Measurements from ENCODE around the gene LTB.

The LTB gene

DNA sequence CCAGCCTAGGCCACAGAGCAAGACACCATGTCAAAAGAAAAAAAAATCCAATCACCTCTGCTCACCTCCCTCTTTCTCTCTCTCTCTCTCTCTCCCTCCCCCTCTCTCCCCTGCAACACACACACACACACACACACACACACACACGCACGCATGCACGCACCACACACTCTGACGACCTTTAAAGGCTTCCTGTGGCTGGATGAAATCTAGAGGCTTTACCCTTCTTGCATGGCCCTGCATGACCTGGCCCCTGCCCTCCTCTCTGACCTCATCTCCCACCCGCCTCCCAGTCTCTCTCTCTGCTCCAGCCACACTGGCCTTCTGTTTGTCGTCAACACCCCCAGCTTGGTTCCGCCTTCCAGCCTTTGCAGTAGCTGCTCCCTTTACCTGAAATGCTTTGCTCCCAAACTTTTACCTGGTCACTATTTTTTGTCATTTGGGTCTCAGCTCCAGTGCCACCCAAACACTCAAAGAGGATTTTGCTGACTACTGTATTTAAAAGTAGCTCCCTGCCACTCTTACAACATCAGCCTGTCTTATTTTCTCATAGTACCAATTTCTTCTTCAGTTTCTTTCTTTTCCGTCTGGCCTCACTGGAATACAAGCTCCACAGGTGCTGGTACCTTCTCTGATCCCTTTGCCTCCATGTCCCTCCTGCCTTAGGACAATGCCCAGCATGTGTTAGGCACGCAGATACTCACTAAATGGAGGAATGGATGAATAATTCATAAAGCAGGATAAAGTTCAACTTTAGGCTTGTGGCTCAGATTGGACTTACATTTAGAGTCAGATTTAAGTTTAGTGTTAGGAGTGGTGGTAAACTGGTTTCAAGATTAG lies 14.5 kb downstream of the LTB start:
- H3K27ac ChIP-seq, result no peak overlapping the region
- TF ChIP-seq ZFX (IDR thresholded peaks at IDR 0.05), result no peak
- TF ChIP-seq, protein P1, sequence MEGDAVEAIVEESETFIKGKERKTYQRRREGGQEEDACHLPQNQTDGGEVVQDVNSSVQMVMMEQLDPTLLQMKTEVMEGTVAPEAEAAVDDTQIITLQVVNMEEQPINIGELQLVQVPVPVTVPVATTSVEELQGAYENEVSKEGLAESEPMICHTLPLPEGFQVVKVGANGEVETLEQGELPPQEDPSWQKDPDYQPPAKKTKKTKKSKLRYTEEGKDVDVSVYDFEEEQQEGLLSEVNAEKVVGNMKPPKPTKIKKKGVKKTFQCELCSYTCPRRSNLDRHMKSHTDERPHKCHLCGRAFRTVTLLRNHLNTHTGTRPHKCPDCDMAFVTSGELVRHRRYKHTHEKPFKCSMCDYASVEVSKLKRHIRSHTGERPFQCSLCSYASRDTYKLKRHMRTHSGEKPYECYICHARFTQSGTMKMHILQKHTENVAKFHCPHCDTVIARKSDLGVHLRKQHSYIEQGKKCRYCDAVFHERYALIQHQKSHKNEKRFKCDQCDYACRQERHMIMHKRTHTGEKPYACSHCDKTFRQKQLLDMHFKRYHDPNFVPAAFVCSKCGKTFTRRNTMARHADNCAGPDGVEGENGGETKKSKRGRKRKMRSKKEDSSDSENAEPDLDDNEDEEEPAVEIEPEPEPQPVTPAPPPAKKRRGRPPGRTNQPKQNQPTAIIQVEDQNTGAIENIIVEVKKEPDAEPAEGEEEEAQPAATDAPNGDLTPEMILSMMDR (conservative IDR thresholded peaks at IDR 0.05), result no peak

DNA sequence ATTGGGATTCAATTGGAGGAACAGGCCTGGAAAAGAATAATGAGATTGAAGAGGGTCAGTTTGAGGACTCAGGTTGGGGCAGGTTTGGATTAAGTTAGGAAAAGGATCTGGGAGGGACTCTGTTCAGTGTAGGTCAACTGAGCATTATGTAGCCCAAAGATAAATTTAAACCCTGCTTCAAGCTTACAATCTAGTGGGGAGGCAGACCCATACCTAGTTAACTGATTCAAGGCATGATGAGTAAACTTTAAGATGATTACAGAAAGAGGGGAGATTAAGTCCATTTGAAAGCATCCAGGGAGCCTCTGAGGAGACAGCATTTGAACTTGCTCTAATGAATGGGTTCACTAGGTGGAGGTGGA lies 21.5 kb downstream of the LTB start:
- TF ChIP-seq, protein P1 (conservative IDR thresholded peaks at IDR 0.05), result no peak
- TF ChIP-seq ZFX (IDR thresholded peaks at IDR 0.05), result no peak
- H3K27ac ChIP-seq, result no peak overlapping the region

DNA sequence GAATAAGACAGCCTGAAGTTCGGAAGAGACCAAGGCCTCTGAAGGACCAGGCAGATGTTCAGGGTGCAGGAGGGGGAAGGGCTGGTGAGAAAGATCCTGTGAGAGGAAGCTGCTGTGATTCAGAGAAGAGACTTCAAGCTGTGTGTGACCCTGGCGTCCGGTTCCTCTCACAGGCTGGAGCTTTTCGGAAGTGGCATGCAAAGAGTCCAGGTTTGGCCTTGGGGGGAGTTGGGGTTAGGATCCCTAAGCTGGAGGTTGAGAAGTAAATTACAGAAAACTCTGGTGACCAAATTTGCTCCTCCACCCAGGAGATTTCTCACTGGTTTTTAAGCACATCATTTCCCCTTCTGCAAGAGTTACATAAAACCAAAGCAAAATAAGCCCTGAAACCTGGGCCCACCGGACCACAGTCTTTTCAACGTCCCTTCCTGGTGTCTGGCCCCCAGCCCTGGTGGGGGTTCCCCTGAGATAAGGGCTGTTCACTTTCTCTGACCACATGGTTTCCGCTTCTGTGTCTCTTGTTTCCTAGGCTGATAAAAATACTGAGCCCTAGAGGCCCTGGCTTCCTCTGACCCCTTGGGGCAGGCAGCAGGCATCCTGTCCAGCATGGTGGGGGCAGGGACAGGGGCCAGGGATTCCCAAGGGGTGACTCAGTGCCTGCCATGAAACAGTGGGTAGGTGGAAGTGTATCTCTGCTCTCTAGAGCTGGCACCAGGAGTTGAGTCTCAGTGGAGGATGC lies 22.1 kb downstream of the LTB start:
- TF ChIP-seq, protein P1 (conservative IDR thresholded peaks at IDR 0.05), result no peak
- no peak for TF ChIP-seq ZFX (IDR thresholded peaks at IDR 0.05)
- H3K27ac ChIP-seq, result no peak overlapping the region

DNA sequence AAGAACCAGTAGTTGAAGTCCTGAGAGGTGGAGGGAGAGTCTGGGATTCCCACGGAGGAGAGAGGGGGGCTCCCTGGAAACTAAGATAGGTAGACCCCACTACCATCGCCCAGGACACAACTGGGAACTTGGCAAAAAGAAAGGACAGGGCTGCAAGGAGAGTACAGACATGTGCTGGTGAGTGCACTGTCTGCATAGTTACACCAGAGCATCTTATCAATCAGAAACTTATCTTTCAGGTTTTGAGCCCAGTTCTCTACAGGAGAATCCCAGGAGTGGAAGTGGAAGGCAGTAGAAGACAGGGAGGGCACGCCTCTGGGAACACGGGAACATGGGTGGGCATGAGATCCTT lies 22.6 kb downstream of the LTB start:
- TF ChIP-seq ZFX (IDR thresholded peaks at IDR 0.05), result no peak
- TF ChIP-seq, protein P1 (conservative IDR thresholded peaks at IDR 0.05), result no peak
- no peak overlapping the region for H3K27ac ChIP-seq

DNA sequence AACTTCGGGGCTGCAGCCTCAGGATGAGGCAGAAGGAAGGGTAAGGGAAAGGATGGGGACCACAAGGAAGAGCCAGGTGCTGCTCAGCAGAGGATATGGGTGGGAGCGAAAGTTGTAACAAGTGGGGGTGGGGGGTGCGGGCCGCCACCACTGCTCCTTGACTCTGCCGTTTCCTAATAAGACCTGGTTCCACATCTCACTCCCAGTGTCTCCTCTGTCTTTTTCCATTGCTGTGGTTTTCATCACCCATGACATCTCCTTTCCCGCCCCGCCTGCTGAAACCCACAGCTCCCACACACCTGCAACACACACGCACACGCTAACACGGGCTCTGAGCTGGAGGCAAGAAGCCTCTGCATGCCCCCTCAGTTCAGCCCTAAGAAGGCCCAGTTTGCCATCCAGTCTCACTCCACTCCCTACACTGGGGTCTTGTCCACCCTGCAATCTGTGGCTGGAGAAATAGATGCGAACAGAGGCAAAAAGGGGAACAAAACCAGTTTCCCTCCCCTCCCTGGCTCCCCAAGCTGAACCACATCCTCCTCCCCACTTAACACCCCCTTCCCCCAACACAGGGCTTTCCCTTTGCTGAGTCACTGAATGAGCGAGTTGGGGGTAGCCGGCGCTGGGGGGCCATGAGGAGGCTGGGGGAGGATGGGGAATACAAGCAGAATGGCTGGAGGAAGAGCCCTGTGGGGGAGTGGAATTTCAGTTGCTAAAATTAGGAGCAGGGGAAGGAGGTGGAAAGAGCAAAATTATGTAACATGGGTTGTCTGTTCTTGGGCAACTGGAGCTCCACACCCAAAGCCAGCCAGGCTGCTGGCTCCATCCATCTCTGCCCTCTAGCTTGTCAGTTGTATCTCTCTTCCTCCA lies 23.4 kb downstream of the LTB start:
- TF ChIP-seq, protein P1 (conservative IDR thresholded peaks at IDR 0.05), result no peak
- no peak for TF ChIP-seq ZFX (IDR thresholded peaks at IDR 0.05)
- H3K27ac ChIP-seq, result no peak overlapping the region

DNA sequence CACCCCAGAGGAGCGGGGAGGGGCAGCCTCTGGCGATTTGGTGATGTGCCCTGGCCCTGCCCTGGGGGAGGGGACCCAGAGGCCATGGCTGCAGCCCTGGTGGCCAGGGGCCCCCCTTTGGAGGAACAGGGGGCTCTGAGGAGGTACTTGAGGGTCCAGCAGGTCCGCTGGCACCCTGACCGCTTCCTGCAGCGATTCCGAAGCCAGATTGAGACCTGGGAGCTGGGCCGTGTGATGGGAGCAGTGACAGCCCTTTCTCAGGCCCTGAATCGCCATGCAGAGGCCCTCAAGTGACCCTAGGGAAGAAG lies 24.0 kb downstream of the LTB start:
- no peak overlapping the region for H3K27ac ChIP-seq
- TF ChIP-seq, protein P1 (conservative IDR thresholded peaks at IDR 0.05), result no peak
- no peak for TF ChIP-seq ZFX (IDR thresholded peaks at IDR 0.05)

Data from C4-2B (cell line).